H1 (cell line): ENCODE data around the gene CCL22.

Experiments used
- BACH1 ChIP-seq: IDR thresholded peaks from 2 replicates; pipeline ENCODE4 v1.6.1; 2012; ENCODE audit warnings: low read length, improper control_type of control experiment
- CHD1 ChIP-seq: IDR thresholded peaks from 2 replicates; pipeline ENCODE4 v1.6.1; 2012; ENCODE audit warnings: low read depth, low read length, improper control_type of control experiment
- EP300 ChIP-seq, 2 experiments: IDR thresholded peaks; 1 replicate in 1 of 2; 2 replicates in 1 of 2; pipeline ENCODE4 v1.6.1; 2011 to 2012; ENCODE audit warnings: low read depth in 2 of 2, low read length in 2 of 2, mild to moderate bottlenecking in 2 of 2, borderline replicate concordance in 1 of 2, inconsistent platforms in 1 of 2, moderate library complexity in 1 of 2
- JUN ChIP-seq: IDR thresholded peaks from 2 replicates; pipeline ENCODE4 v1.6.1; 2011; ENCODE audit warnings: low read depth, mild to moderate bottlenecking, improper control_type of control experiment, low read length
- NANOG ChIP-seq: IDR thresholded peaks from 2 replicates; pipeline ENCODE4 v1.6.1; 2011; ENCODE audit warnings: low read length, low read depth, mild to moderate bottlenecking, inconsistent platforms; ENCODE audit not compliant: insufficient read depth, poor library complexity, severe bottlenecking
- PHF8 ChIP-seq: fragments of 200-600 bp; sonication (generic); conservative IDR thresholded peaks from 2 replicates; pipeline ENCODE4 v1.7.1; 2012; ENCODE audit warnings: low read depth, mild to moderate bottlenecking, inconsistent platforms, low read length, moderate library complexity
- POLR2A ChIP-seq, 2 experiments: IDR thresholded peaks; 1 replicate in 1 of 2; 2 replicates in 1 of 2; pipeline ENCODE4 v1.6.1; 2011; ENCODE audit warnings: low read depth in 2 of 2, low read length in 2 of 2, mild to moderate bottlenecking in 2 of 2; ENCODE audit errors: control extremely low read depth in 1 of 2
- POLR2AphosphoS5 ChIP-seq: IDR thresholded peaks from 2 replicates; pipeline ENCODE4 v1.6.1; 2011; ENCODE audit warnings: low read depth, low read length
- POU5F1 ChIP-seq: IDR thresholded peaks from 2 replicates; pipeline ENCODE4 v1.6.1; 2011; ENCODE audit warnings: low read depth, mild to moderate bottlenecking, low read length, moderate library complexity
- RNF2 ChIP-seq: fragments of 200-900, 300-1000 bp; sonication (generic); IDR thresholded peaks from 2 replicates; pipeline ENCODE4 v1.7.1; 2016; ENCODE audit warnings: borderline replicate concordance, low read depth, mild to moderate bottlenecking, antibody characterized with exemption, low read length; ENCODE audit not compliant: poor library complexity, severe bottlenecking; ENCODE audit errors: missing control alignments
- TAF1 ChIP-seq: IDR thresholded peaks from 2 replicates; pipeline ENCODE4 v1.6.1; 2011; ENCODE audit warnings: mild to moderate bottlenecking, low read depth, low read length
- ZNF274 ChIP-seq: IDR thresholded peaks from 2 replicates; pipeline ENCODE4 v1.7.0; 2012; ENCODE audit warnings: low read length, borderline replicate concordance; ENCODE audit errors: extremely low read depth
- TF ChIP-seq, protein P1 (sequence below), 3 experiments: IDR thresholded peaks; 1 replicate in 2 of 3; 2 replicates in 1 of 3; pipeline versions ENCODE4 v1.5.1 to v1.6.1; 2011; ENCODE audit warnings: low read length in 3 of 3, mild to moderate bottlenecking in 3 of 3, inconsistent platforms in 2 of 3, low read depth in 1 of 3, moderate library complexity in 1 of 3; ENCODE audit not compliant: insufficient read depth in 1 of 3; ENCODE audit errors: control extremely low read depth in 1 of 3
- TF ChIP-seq, protein P2 (sequence below): IDR thresholded peaks from 2 replicates; pipeline ENCODE4 v1.6.1; 2012; ENCODE audit warnings: low read length, inconsistent platforms

DNA sequence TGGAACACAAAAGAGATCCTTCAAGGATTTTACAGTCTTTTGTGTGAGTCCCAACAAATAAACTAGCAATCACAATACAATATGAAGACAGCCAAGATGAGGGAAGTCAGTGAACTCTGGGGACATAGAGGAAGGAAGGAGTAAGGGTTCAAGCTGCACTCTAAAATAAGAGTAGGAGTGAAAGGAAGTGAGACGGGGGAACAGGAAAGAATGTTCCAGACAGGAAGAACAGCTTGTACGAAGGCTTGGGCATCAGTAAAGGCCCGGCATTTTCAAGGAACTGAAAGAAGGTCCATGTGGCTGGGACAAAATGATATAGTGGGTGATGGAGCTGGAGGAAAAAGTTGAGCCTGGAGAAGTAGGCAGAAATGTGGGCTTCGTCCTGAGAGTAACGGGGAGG, 50.5 kb downstream of the CCL22 start:
- no peak for TF ChIP-seq PHF8
- no peak for TF ChIP-seq POLR2AphosphoS5
- TF ChIP-seq JUN = no peak
- no peak for TF ChIP-seq ZNF274
- no peak for TF ChIP-seq POLR2A (IDR thresholded peaks at IDR 0.05; ENCODE audit: control extremely low read depth in 1 of 2, low read depth in 2 of 2, low read length in 2 of 2)
- TF ChIP-seq, protein P1, sequence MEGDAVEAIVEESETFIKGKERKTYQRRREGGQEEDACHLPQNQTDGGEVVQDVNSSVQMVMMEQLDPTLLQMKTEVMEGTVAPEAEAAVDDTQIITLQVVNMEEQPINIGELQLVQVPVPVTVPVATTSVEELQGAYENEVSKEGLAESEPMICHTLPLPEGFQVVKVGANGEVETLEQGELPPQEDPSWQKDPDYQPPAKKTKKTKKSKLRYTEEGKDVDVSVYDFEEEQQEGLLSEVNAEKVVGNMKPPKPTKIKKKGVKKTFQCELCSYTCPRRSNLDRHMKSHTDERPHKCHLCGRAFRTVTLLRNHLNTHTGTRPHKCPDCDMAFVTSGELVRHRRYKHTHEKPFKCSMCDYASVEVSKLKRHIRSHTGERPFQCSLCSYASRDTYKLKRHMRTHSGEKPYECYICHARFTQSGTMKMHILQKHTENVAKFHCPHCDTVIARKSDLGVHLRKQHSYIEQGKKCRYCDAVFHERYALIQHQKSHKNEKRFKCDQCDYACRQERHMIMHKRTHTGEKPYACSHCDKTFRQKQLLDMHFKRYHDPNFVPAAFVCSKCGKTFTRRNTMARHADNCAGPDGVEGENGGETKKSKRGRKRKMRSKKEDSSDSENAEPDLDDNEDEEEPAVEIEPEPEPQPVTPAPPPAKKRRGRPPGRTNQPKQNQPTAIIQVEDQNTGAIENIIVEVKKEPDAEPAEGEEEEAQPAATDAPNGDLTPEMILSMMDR (IDR thresholded peaks at IDR 0.05; ENCODE audit: control extremely low read depth in 1 of 3, insufficient read depth in 1 of 3, low read depth in 1 of 3, low read length in 3 of 3) = no peak
- TF ChIP-seq POU5F1 = no peak
- no peak for TF ChIP-seq NANOG
- no peak for TF ChIP-seq BACH1
- TF ChIP-seq EP300 (IDR thresholded peaks at IDR 0.05; ENCODE audit: borderline replicate concordance in 1 of 2, low read depth in 2 of 2, low read length in 2 of 2) = no peak
- no peak for TF ChIP-seq CHD1
- TF ChIP-seq, protein P2, sequence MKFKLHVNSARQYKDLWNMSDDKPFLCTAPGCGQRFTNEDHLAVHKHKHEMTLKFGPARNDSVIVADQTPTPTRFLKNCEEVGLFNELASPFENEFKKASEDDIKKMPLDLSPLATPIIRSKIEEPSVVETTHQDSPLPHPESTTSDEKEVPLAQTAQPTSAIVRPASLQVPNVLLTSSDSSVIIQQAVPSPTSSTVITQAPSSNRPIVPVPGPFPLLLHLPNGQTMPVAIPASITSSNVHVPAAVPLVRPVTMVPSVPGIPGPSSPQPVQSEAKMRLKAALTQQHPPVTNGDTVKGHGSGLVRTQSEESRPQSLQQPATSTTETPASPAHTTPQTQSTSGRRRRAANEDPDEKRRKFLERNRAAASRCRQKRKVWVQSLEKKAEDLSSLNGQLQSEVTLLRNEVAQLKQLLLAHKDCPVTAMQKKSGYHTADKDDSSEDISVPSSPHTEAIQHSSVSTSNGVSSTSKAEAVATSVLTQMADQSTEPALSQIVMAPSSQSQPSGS = no peak
- TF ChIP-seq RNF2 = no peak
- TF ChIP-seq TAF1 = no peak
